Stomach (tissue), 9 donors: ENCODE results near the gene SH3YL1. TPM values are rescaled to one million over a fixed set of nuclear protein-coding genes. Genes with fewer than 3 reads are reported as not detected.
A peak's percentile ranks its signal among the peaks of the same experiment; 100 is the strongest.

Source experiments
- DNase-seq, 2 donors: peaks; one replicate each; pipeline versions ENCODE4 v3.0.0 to v3.0.0-alpha.2; 2013 to 2019
- H3K27ac ChIP-seq, 5 donors: fragments of 200-600 bp in 4 of 5; sonication (generic) in 4 of 5; one replicate each; pipeline ENCODE4 v1.5.1; 2013 to 2019; ENCODE audit warnings: mild to moderate bottlenecking in 1 of 5, moderate library complexity in 1 of 5
- H3K27me3 ChIP-seq, 3 donors: fragments of 200-600 bp; sonication (generic); one replicate each; pipeline ENCODE4 v1.5.1; 2017 to 2019; ENCODE audit warnings: mixed run types in 1 of 3
- H3K36me3 ChIP-seq, 4 donors: fragments of 200-600 bp; sonication (generic); 1 replicate in 3 of 4; 2 replicates in 1 of 4; pipeline ENCODE4 v1.5.1; 2016 to 2019
- H3K4me1 ChIP-seq, 4 donors: fragments of 200-600 bp; sonication (generic); one replicate each; pipeline ENCODE4 v1.5.1; 2016 to 2019
- H3K4me3 ChIP-seq, 4 donors: fragments of 200-600 bp; sonication (generic) in 3 of 4; one replicate each; pipeline ENCODE4 v1.5.1; 2016 to 2019; ENCODE audit warnings: mild to moderate bottlenecking in 1 of 4
- H3K9me3 ChIP-seq, 4 donors: fragments of 200-600 bp; sonication (generic); one replicate each; pipeline ENCODE4 v1.5.1; 2016 to 2019
- EP300 ChIP-seq: sonication (generic); formaldehyde crosslinking; IDR thresholded peaks from one replicate; pipeline ENCODE4 v1.6.1; 2017; ENCODE audit warnings: antibody characterized with exemption
- POLR2A ChIP-seq, 4 donors: fragments of 450-650 bp; IDR thresholded peaks; one replicate each; pipeline ENCODE4 v1.6.1; 2016; ENCODE audit warnings: antibody characterized with exemption in 4 of 4, control low read depth in 2 of 4, mild to moderate bottlenecking in 1 of 4, moderate library complexity in 1 of 4
- POLR2AphosphoS5 ChIP-seq, 3 donors: sonication (generic); formaldehyde crosslinking; IDR thresholded peaks; one replicate each; pipeline ENCODE4 v1.6.1; 2016; ENCODE audit warnings: antibody characterized with exemption in 3 of 3
- WGBS, 5 donors: extraction: QIAGEN DNeasy Blood & Tissue Kit in 3 of 5; methylation state at CpG; one replicate each; pipeline versions ENCODE4 v1.1.5 to v1.1.7; 2013 to 2018; 5-methylcytosine and 5-hydroxymethylcytosine counted together
- intact Hi-C: fragments of 100-400 bp; cut with DNase I; formaldehyde crosslinking; loops from one replicate; pipeline ENCODE4 v1.15.1; 2023; ENCODE audit warnings: low total_unique reads
- polyA plus RNA-seq, 3 donors: library from polyadenylated mRNA; stranded (reverse); fragments of 200-250 nt; gene quantifications; one replicate each; pipeline ENCODE4 v1.2.3, GENCODE V29; 2013
- total RNA-seq, 5 donors: library from RNA; depleted of rRNA; stranded (reverse); fragments of >200 nt; gene quantifications; one replicate each; pipeline versions ENCODE4 v1.1.0 to v1.2.3, GENCODE V29; 2014 to 2016
- TF ChIP-seq, protein P1 (sequence below), 7 experiments: fragments of 450-650 bp in 4 of 7; fragments of 200-600 bp in 3 of 7; sonication (generic) in 3 of 7; IDR thresholded peaks; one replicate each; pipeline ENCODE4 v1.5.1; 2016 to 2019; ENCODE audit warnings: antibody characterized with exemption in 7 of 7, control low read depth in 2 of 7, mild to moderate bottlenecking in 1 of 7
- donor health status: healthy with polysubstance abuse.
- donor health status: Bipolar disorder and iron deficiency.
- donor health status: healthy.

The SH3YL1 gene
- total and polyA plus RNA-seq, 8 donors = 45.5 to 230 (median 143) TPM

DNA sequence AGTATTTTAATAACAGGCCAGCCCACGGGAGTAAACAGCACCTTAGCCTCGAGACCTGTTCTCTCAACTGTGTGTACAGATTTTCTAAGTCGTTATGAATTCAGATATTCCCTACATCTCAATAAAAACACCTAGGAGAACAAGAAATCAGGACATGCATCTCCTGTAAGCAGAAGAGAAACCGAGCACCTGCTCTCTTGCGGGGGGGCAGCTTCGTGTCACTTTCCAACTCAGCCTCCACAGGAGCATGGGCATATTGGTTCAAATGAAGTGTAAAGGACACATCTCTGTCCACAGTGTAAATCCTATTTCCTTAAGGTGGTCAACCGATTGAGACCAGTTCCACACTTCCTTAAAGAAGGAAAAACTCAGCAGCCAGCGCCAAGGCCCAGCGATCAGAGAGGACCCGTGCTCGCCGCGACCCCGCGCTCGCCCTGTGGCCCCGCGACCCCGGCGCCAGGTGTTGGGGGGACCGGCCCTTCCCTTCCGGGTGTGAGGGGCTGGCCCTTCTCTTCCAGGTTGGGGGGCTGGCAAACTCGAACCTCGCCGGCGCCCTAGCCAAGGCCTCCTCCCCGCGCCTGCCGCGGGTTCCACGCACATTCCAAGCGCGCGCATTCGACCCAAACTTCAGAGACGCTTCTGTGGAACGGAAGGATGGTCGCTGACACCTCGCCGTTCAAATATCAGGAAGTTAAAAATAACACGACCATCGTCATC lies 652 bp downstream of the SH3YL1 start:
- Histone ChIP-seq H3K36me3 (peaks cover 0 to 6% (median 0%) of the 10 kb centered on the region in 4 donors), H3K4me1 (peaks cover 39 to 66% (median 62%) of the 10 kb centered on the region in 4 donors), H3K4me3 (peak overlapping the region; percentile 61 to 93 (median 78)), H3K27me3 (no peaks in the 10 kb centered on the region), H3K27ac (peak overlapping the region; percentile 92 to 97 (median 95)), H3K9me3 (no peaks in the 10 kb centered on the region)
- intact Hi-C loops = no loop called here
- TF ChIP-seq POLR2A (IDR thresholded peaks at IDR 0.05) (no peak), POLR2AphosphoS5 (IDR thresholded peaks at IDR 0.05) (no peak), EP300 (no peak)
- TF ChIP-seq, protein P1, sequence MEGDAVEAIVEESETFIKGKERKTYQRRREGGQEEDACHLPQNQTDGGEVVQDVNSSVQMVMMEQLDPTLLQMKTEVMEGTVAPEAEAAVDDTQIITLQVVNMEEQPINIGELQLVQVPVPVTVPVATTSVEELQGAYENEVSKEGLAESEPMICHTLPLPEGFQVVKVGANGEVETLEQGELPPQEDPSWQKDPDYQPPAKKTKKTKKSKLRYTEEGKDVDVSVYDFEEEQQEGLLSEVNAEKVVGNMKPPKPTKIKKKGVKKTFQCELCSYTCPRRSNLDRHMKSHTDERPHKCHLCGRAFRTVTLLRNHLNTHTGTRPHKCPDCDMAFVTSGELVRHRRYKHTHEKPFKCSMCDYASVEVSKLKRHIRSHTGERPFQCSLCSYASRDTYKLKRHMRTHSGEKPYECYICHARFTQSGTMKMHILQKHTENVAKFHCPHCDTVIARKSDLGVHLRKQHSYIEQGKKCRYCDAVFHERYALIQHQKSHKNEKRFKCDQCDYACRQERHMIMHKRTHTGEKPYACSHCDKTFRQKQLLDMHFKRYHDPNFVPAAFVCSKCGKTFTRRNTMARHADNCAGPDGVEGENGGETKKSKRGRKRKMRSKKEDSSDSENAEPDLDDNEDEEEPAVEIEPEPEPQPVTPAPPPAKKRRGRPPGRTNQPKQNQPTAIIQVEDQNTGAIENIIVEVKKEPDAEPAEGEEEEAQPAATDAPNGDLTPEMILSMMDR (IDR thresholded peaks at IDR 0.05) = no peak
- 15 to 31% (median 19%) methylated on average over 19 to 42 of the region's 42 CpGs for WGBS, 5 donors
- peak in 1 of 2 donors; percentile 42 for DNase-seq

DNA sequence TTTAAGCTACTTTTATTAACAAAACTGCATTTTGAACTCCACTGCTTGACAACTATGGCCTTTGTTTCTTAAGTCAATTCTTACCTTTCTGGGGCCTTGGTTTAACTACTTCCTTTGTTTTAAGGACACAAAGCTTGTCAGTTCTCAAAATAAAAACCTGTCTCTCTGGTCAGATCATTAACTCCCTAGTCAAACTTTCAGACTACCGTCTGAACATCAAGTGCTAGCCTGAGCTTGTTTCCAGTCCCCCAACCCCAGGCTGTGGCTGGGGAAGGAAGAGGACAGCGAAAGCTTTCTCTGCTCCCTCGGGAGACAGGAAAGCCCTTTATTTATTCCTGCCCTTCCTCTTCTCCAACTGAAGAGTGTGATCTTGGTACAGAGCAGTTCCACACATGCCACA lies 1.7 kb downstream of the SH3YL1 start:
- H3K4me1 ChIP-seq = peaks cover 39 to 57% (median 53%) of the 10 kb centered on the region in 4 donors
- H3K36me3 ChIP-seq = peaks cover 0 to 6% (median 0%) of the 10 kb centered on the region in 4 donors
- peak in 1 of 2 donors; percentile 26 for DNase-seq
- H3K27ac ChIP-seq = peak overlapping the region; percentile 72 to 97 (median 94)
- H3K9me3 ChIP-seq = peaks cover 0 to 6% (median 0%) of the 10 kb centered on the region in 4 donors
- H3K27me3 ChIP-seq = no peaks in the 10 kb centered on the region
- intact Hi-C loops = no loop called here
- no peak for TF ChIP-seq POLR2A (IDR thresholded peaks at IDR 0.05)
- no peak for TF ChIP-seq POLR2AphosphoS5 (IDR thresholded peaks at IDR 0.05)
- TF ChIP-seq, protein P1 (IDR thresholded peaks at IDR 0.05) = no peak
- no peak for TF ChIP-seq EP300
- peak overlapping the region in 2 of 4 donors; percentile 2 to 6 for H3K4me3 ChIP-seq
- 16 to 39% (median 30%) methylated on average over 3 of the region's 3 CpGs for WGBS, 5 donors

DNA sequence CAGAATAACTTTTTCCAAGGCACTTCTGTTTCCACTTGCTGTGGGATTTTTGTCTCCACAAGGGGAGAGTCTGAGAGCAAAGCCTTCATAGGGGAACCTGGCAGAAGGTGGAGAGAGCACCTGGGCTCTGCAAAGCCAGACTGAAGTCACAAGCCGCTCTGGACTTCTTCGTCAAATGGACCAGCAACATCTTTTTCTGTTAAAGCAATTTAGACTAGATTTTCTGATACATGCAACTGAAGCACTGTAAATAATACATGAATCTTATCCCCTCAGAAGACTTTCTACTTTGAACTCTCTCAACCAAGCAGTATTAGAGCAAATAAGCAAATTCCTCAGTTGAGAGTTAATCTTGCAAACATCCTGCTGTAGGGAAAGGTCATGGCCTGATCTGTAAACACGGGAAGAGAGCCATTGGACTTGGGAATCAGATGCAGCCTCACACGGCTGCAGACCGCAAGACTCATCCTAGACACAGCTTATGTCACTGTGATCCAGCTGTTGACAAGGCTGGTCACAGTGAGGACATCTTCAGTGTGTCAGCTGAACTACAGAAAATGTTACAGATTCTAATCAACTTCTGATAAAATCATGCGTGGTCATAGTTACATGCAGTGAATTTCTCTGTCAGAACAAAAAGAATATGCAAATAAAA lies 3.2 kb downstream of the SH3YL1 start:
- peaks cover 0 to 6% (median 0%) of the 10 kb centered on the region in 4 donors for H3K9me3 ChIP-seq
- H3K27me3 ChIP-seq = no peaks in the 10 kb centered on the region
- intact Hi-C loops = no loop called here
- peaks cover 0 to 6% (median 0%) of the 10 kb centered on the region in 4 donors for H3K36me3 ChIP-seq
- TF ChIP-seq POLR2A (IDR thresholded peaks at IDR 0.05) = no peak
- TF ChIP-seq POLR2AphosphoS5 (IDR thresholded peaks at IDR 0.05) = peak in 1 of 3 donors; percentile 54
- no peak overlapping the region for H3K4me3 ChIP-seq
- H3K27ac ChIP-seq = peak overlapping the region in 2 of 5 donors; percentile 4 to 12
- DNase-seq = peak in 1 of 2 donors; percentile 63
- H3K4me1 ChIP-seq = peaks cover 25 to 42% (median 38%) of the 10 kb centered on the region in 4 donors
- 17 to 37% (median 29%) methylated on average over 6 of the region's 6 CpGs for WGBS, 5 donors

DNA sequence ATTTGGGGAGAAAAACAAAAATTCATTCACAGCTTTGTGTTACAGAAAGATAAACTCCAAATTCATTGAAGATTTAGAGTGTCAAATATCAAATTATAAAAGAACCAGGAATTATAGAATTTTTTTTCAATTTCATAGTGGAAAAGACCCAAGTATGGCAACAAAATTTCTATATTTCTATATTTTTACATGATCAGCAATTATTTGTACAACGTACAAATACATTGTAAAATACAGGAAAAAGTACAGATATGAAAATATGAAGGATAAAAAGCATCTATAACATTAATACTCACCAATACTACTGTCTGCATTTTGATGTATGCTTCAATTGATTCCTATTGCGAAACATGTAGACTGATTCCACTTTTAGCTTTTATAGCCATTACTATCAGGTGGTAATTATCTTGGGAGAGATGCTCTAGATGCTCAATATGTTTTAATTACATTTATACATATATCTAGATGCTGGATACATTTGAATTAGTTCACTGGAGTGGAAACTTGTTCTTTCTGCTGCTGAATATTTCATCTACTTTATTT lies 4.0 kb downstream of the SH3YL1 start:
- H3K4me1 ChIP-seq = peaks cover 22 to 36% (median 33%) of the 10 kb centered on the region in 4 donors
- WGBS, 5 donors = 92 to 98% (median 97%) methylated on average over 2 of the region's 2 CpGs
- no peak overlapping the region for H3K27ac ChIP-seq
- peaks cover 0 to 6% (median 0%) of the 10 kb centered on the region in 4 donors for H3K9me3 ChIP-seq
- H3K4me3 ChIP-seq = no peak overlapping the region
- no peak for DNase-seq
- intact Hi-C loops = no loop called here
- peaks cover 0 to 6% (median 0%) of the 10 kb centered on the region in 4 donors for H3K36me3 ChIP-seq
- no peaks in the 10 kb centered on the region for H3K27me3 ChIP-seq
- no peak for TF ChIP-seq EP300
- no peak for TF ChIP-seq POLR2AphosphoS5 (IDR thresholded peaks at IDR 0.05)
- TF ChIP-seq POLR2A (IDR thresholded peaks at IDR 0.05) = no peak
- TF ChIP-seq, protein P1 (IDR thresholded peaks at IDR 0.05) = no peak
